Fibroblast of skin of right biceps (primary cell): ENCODE results near the gene ZBTB14.
A peak's percentile ranks its signal among the peaks of the same experiment; 100 is the strongest.

Experiments
- DNase-seq: peaks from one replicate; pipeline ENCODE4 v3.0.0-alpha.2; 2013

The ZBTB14 gene, protein sequence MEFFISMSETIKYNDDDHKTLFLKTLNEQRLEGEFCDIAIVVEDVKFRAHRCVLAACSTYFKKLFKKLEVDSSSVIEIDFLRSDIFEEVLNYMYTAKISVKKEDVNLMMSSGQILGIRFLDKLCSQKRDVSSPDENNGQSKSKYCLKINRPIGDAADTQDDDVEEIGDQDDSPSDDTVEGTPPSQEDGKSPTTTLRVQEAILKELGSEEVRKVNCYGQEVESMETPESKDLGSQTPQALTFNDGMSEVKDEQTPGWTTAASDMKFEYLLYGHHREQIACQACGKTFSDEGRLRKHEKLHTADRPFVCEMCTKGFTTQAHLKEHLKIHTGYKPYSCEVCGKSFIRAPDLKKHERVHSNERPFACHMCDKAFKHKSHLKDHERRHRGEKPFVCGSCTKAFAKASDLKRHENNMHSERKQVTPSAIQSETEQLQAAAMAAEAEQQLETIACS

DNA sequence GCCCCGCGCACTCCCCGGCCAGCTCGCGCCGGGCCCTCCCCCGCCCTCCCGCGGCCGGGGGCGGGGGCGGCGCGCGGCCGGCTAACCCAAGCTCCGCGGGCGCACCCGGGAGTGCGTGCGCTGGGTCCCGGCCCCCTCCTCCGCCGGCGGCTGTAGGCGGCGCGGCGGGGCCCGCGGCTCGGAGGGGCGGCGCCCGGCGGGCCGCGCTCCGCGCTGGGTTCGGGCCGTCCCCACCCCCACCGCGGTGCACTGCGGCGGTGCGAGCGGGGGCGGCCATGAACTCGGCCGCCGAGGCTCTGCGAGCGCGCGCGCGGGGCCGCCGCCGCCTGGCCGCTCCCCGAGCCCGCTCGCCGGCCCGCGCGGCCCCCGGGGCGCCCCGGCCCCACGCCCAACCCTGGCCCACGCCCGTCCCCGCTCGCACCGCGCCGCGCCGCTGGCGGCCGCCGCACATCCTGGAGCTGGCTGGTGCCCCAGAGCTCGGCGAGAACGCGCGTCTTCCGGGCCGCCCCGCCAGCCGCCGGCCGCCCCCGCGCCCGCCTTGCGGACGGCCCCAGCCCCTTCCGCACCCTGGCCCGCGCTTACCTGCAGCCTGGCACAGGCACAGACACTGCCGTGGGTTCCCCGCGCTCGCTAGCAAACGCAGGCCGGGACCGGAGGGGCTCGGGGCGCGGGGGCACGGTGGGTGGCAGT, at the start of gene ZBTB14:
TSS of gene ZBTB14 (minus strand) at position 496 of the 690 bp plus-strand sequence. CDS start 2,480 bp downstream, outside the sequence.
- peak; percentile 75 for DNase-seq

GRCh38 chr18:5339202-5339834, 43.8 kb upstream of the ZBTB14 start:
- DNase-seq: no peak

GRCh38 chr18:5334456-5335075, 39.0 kb upstream of the ZBTB14 start:
- DNase-seq: no peak

DNA sequence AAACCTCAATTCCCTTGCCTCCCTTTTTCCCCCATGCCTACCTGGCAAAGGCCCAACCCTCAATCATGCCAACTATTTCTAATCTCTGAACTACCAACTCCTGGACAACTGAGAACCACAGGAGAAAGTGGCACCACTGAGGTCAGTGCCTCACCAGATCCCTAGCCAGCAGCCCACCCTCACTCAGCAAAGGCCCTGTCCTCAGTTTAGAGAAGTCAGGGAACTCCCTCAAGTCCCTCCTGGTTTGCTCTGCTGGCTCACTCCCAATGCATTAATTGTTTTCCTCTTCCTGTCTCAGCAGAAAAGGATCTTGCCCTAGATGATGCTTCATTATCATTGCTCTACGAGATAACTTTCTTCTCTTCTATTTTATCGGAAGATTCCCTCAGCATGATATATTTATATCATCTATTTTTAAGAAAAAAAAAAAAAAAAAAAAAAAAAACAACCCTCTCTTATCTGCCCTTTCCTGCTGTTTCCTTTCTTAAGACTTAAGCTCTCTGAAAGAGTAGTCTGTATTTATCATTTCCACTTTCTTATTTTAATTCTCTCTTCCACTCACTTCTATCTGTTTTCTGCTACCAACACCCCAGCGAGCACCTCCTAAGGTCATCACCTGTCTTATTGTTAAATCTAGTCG, 22.7 kb upstream of the ZBTB14 start:
- no peak for DNase-seq

DNA sequence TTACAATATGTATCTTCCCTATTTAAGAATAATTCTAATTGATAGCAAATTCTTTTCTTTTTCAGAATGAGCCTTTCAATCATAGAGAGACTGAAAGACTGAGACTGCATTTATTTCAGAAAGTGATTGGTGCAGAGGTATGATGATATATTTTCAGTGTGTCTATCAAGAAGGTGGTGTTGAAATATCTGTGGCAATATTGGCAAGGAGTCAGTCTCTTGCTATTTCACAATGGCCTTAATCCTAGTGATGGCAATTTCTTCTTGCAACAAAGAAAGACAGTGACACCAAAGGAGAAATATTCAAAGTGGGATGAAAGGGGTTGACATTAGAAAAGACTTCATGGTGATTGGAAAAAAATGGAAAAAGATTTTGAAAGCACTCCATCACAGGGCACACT, 21.7 kb upstream of the ZBTB14 start:
- no peak for DNase-seq

DNA sequence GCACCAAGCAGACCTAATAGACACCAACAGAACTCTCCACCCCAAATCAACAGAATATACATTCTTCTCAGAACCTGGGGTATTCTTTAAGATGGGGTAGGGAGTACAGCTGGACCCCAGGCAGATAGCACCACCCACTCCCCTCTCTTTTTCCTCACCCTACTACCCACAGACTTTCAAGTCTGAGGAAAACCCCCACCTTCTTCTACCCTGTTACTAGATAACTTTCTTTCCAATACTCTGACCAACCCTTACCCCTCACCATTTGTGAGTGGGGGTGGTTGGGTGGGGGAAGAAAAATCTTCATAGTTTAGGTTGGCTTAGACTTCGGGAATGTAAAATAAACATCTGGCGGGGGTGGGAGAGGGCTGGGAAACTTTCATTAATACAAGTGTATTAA, 20.3 kb upstream of the ZBTB14 start:
- DNase-seq: no peak

GRCh38 chr18:5311301-5311989, 15.9 kb upstream of the ZBTB14 start:
- peak; percentile 26 for DNase-seq

DNA sequence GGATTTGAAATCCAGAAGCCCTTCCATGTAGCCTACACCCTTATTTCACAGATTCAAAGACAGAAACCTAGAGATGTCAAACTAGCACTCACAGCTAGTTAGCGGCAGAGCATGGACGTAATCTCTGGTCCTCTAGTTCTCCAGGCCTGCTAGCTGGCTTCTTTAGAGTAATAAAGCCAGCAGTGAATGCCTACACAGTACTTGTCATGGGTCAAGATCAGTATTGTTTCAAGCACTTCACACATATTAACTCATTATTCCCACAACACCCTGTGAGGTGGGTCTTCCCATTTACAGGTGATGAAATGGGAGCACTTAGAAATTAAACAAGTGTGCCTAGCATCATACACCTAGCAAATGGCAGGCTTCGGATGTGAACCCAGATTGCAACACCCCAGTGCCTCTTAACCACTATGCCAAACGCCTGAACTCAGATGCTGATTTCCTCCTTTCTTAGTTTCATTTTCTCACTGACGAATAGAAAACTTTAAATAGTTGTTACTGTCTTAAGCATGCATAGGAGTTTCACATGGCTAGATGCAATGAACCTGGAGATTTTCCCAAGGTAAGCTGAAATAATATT, 14.5 kb upstream of the ZBTB14 start:
- DNase-seq: no peak

DNA sequence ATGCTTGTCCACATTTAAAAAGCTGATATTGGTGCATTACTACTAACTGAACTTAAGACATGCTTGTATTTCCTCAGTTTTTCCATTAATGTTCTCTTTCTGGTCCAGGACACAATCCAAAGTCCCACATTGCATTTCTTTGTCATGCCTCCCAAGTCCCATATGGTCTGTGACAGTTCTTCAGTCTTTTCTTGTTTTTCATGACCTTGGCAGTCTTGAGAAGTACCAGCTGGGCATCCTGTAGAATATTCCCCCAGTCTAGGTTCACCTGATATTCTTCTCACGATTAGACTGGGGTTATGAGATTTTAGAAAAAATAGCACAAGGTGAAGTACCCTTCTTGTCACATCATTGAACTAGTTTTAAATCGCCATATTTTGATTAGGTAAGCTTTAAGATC, 10.3 kb upstream of the ZBTB14 start:
- DNase-seq: no peak

DNA sequence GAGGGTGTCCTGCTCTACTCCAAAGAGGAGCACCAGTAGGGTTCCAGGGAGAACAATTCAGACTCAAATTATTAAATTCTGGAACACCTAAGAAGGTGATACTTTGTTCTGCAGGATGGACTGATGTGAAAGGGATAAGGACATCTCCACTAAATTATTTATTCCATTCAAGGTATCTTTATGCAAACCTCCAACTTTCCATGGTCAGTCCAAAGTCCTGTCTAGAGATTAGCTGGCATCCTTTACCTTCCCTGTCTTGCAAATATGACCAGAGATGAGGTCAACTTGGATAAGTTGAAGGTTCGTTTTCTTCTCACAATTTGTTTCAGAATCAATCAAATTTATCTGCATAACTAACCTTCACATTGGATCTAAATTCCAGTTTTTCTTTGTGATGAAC, 8.7 kb upstream of the ZBTB14 start:
- DNase-seq: no peak

GRCh38 chr18:5303636-5304035, 8.1 kb upstream of the ZBTB14 start:
- DNase-seq: no peak

DNA sequence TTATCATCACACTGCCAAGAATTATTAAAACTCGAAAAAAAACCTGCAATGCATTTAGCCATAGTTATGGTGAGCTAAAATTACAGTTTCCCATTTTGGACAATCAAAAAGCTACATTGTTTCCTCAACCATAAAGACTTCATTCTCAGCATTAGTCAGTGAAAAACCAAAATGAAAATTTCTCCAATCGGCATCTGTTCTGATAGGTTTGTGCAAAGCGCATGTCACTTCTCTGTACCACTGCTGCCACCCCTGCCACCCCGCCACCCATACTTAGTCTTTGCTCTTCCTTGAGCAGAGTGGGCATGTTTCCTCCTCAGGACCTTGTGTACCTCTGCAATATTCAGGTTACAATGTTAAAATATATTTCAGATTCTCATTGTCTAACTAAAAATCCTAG, 7.1 kb upstream of the ZBTB14 start:
- no peak for DNase-seq

DNA sequence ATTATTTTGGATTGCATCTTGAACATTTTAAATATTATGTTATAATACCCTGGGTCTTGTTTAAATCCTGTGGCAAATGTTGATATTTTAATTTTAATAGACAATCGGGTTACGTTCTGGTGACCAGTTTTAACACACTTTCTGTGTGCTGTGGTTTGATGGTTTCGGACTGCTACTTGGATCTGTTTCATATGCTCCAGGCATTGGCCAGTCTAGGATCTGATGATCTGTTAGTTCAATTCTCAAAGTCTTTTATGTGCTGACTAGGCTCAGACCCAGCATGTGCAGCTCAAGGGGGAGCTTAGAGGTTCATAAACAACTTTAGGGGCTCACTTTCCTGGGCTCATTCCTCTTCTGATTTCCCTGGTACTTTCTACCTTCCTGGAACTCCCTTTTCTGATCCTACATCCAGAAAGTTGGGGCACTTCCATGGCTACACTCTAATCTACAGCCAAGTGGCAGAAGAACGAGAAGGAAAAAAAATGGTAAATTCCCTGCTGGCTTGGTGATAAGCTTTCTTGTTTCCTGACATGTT, 5.0 kb upstream of the ZBTB14 start:
- DNase-seq: no peak

DNA sequence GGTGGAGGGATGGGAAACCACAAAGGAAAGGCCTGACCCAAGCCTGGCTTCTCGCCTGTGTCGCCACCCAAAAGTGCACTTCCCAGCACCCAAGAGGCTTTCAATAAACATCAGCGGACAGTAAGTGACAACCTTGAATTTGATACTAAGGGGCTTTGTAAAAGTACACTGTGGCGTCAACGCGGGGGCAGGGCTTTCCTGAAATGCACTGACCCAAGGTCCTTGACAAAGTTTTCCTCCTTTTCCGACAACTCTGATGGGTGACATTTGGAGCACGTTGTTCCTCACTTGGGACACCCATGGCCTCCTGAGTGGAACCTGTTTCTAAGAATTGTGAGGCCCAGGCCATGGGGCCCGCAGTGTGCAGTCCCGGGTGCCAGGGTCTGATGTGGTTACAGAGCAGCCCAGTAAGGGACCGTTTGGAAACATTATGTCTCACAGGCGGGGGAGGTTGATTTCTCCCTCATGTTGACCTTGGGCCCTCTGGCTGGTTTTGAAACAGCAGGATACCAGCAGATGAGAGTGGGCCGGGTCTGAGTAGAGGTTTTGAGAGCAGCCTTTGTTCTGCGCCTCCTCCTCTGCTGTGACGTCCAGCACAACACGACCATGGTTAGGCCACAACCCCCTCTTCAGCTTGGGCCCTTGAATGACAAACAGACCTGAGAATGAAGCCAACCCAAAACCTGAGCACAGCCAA, 2.8 kb upstream of the ZBTB14 start:
- no peak for DNase-seq

GRCh38 chr18:5297597-5297996, 2.1 kb upstream of the ZBTB14 start:
- DNase-seq: no peak

- peak; percentile 89 for DNase-seq
Observed at GRCh38 chr18:5296706-5297320, 1.3 kb upstream of the ZBTB14 start.

DNA sequence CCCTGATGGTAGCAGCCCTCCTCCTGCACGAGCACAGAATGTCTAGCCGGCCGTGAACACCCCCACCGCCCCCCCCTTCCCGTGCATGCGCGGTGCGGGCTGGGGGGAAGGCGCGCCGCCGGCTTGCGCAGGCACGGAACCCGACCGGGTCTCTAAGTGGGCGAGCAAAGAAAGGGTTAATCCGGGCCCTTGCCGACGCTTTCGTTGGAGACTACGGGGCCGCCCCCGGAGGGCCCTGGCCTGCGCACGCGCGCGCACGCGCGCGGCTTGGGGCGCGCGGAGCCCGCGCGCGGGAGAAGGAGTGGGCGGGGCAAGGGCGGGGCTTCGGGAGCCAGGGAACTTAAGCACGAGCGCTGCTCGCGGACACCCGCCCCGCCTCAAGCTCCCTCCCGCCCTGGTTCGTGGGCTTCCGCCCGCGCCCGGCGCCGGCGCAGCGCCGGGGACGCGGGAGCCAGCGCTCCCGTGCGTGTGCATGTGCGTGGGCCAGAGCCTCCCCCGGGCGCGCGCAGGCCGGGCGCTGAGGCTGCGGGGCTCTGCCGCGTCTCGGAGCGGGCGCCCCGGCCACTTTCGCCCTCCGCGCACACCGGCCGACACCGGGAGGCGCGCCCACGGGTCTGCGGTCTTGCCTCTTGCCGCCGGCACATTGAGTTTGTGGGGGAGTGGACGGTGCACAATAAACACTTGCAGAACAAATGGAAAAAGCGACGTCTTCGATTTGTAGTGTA, 617 bp upstream of the ZBTB14 start:
- DNase-seq: peak; percentile 98

DNA sequence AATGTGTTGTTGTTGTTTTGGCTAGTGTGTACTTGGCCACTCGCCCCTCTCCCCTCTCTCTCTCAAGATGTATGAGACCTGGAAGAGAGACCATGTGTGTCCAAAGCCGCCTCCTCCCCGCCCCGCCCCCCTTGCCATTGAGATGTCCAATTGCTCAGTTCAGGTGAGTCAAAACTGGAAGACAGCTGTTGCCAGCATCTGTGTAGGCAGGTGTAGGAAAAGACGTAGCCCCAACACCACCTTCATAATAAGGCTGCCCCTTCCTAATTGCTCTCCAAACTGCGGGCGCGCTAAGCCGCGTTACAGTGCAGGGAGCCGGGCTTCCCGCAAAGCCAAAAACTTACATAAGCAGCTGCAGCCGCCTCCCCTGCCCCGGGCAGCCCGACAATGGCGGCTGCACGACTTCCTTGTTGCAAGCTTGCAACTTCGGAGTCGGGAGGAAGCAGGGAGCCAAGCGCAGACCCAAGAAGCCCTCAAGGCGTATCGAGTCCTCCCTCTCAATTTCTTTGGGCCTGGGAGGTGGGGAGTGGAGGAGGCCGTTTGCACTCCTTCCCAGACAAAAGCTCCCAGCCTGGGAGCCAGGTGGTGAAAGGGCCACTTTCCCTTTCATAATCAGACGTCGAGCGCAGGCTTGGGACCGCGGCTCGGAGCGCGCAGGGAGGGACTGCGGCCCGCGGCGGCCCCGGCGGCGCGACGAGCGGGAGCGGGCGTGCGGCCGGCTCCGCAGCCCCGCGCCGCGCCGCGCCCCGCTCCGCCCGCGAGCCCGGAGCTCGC, 882 bp downstream of the ZBTB14 start:
- no peak for DNase-seq

DNA sequence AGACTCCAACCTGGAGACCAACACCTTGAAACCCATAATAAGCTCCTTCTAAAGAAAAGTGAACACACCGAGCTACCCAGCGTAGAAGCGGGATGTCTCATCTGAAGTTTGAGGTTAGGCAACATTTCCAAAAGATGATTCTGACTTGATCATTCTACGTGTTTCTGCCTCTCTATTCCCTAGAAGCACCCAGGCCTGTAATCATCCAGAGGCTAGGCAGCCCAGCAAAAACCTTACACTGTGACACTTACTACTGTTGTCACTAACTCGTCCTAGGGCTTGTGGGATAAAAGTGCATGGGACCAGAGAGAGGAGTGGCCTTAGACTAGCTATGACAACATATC, 1.4 kb downstream of the ZBTB14 start:
- peak; percentile 3 for DNase-seq
